SIG-M5 treated with dmso at 0.1 percent for 504 hours (cell line): ENCODE data around the gene MPDU1.
"Not testable (repeated sequence)": the region's sequence is repeated elsewhere in the genome, so short reads cannot be mapped to it uniquely, and the experiment has no call there.

Source experiments
- DNase-seq: peaks from one replicate; lab custom pipeline; 2025; ENCODE audit not compliant: unreplicated experiment; lab: John Stamatoyannopoulos, UW

MPDU1 gene

DNA sequence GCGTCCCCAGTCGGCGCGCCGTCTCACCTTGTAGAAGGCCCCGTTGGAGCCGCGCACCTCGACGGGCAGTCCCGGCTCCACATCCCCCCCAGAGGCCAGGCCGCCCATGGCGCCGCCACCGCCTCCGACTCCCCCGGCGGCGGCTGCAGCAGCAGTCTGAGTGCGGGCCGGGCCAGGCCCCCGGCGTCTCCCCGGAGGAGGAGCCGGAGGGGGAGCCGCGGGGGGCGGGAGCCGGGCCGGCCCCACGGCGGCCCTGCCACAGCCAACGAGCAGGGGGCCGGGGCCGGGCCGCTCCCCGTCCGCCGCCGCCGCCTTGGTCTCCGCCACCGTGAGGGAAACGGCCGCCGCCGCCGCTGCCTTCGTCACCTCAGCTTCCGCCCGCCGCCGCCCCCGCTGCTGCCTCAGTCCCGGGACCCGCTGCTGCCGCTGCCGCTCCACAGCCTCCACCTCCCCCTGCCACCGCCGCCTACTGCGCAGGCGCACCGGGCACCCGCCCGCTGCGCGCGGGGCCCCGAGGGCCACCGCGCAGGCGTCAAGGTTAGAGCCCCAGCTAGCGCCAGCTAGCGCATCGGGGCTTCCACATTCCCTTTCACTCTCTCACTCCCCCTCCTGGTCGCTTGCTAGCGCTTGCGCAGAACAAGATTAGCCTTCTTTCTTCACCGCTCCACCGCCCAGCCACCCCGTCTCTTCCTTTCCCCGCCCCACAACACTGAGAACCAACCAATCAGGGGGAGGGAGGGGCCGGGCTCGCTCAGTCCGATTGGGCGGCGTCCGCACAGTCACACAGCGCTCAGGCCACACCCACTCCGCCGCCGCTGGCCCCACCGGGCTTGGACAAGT is 31.0 kb downstream of the MPDU1 start, which contains the start of gene FXR2:
Gene FXR2, minus strand, starts transcription at position 473 of the 840 bp plus-strand sequence. Its CDS starts 365 bp downstream, at position 108.
- DNase-seq = peak; percentile 99

DNA sequence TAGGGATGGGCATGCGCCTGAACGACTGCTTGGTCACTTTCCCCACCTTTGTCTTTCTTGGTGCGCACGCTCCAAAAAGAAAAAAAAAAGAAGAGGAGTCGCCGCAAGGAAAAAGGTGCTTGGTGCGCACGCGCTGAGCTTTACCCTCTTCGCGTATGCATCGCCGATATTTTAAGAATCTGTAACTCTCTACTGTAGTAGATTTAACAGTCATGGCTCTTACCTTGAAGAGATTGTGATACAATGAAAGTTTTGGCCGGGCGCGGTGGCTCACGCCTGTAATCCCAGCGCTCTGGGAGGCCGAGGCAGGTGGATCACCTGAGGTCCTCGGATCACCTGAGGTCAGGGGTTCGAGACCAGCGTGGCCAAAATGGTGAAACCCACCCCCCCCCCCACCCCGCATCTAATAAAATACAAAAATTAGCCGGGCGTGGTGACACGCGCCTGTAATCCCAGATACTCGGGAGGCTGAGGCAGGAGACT is 31.7 kb downstream of the MPDU1 start:
- no peak for DNase-seq

DNA sequence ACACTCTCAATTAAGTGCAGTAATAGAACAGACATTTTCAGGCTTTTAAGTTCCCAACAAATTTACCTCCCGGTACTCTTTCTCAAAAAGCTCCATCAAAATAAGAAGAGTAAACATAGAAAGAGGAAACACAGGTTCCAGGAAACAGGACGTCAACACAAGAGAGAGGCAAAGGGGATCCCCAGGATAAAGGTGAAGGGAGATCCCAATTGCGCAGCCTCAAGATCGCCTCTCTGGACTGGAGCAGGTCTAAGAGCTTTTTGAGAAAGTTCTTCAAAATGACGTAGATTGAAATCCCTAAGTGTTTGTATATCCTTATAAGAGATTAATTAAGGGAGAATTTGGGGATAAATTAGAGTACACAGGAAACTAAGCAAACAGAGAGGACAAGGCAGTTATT is 35.0 kb downstream of the MPDU1 start:
- no peak for DNase-seq

DNA sequence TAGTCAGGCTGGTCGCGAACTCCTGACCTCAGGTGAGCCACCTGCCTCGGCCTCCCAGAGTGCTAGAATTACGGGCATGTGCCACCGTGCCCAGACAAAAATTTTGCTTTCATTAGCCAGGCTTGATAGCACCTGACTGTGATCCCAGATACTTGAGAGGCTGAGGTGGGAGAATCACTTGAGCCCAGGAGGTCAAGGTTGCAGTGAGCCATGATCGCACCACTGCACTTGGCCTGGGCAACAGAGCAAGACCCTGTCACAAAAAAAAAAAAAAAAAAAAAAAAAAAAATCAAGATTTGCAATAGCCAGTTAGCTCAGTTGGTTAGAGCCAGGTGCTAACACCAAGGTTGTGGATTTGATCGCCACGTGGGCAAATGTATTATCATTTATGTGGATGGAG is 37.2 kb downstream of the MPDU1 start:
- DNase-seq = no peak

DNA sequence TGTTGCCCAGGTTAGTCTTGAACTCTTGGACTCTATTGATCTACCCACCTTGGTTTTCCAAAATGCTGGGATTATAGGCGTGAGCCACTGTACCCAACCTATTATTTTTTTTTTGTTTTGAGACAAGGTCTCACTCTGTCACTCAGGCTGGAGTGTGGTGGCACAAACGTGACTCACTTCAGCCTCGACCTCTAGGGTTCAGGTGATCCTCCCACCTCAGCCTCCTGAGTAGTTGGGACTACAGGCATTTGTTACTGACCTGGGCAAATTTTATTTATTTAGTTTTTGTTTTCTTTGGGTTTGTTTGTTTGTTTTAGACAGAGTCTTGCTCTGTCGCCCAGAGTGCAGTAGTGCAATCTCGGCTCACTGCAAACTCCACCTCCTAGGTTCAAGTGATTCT is 40.0 kb downstream of the MPDU1 start:
- no peak for DNase-seq

DNA sequence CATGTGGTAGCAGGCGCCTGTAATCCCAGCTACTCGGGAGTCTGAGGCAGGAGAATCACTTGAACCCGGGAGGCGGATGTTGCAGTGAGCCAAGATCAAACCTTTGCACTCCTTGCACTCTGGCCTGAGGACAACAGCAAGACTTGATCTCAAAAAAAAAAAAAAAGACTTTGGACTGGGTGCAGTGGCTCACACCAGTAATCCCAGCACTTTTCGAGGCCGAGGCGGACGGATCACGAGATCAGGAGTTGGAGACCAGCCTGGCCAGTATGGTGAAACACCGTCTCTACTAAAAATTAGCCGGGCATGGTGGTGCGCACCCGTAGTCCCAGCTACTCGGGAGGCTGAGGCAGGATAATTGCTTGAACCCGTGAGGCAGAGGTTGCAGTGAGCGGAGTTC is 42.1 kb downstream of the MPDU1 start:
- not testable (repeated sequence) for DNase-seq

DNA sequence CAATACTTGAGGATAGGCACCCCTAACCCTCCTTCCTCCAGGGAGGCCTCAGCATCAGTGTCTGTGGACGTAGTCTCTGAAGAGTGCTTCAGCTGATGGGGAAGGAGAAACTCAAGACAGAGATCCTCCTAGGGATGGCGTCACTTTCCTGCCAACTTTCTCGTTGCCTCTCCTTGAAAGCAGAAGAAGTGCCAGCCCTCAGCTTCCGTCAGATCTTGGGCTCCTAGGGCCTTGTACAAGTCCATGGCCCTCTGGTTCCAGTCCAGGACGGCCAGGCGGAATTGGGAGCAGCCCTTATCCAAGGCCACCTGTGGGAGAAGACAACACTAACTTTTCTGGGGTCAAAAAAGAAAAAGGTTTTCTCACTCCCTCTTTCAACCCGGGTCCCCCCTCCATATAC is 42.7 kb downstream of the MPDU1 start:
- peak; percentile 43 for DNase-seq

DNA sequence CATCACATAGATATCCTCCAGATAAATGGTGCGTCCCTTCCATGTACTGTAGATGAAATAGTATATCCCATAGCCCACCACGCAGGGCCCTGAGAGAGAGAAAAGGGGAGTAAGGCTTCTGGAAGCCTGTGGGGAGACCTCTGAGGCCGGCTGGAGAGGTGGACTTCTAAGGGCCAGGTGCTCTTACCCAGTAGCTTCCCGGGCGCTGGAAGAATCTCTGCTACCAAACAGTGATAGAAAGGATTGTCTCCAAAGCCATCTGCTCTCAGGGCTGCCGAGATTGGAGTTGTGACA is 43.3 kb downstream of the MPDU1 start:
- DNase-seq = no peak

DNA sequence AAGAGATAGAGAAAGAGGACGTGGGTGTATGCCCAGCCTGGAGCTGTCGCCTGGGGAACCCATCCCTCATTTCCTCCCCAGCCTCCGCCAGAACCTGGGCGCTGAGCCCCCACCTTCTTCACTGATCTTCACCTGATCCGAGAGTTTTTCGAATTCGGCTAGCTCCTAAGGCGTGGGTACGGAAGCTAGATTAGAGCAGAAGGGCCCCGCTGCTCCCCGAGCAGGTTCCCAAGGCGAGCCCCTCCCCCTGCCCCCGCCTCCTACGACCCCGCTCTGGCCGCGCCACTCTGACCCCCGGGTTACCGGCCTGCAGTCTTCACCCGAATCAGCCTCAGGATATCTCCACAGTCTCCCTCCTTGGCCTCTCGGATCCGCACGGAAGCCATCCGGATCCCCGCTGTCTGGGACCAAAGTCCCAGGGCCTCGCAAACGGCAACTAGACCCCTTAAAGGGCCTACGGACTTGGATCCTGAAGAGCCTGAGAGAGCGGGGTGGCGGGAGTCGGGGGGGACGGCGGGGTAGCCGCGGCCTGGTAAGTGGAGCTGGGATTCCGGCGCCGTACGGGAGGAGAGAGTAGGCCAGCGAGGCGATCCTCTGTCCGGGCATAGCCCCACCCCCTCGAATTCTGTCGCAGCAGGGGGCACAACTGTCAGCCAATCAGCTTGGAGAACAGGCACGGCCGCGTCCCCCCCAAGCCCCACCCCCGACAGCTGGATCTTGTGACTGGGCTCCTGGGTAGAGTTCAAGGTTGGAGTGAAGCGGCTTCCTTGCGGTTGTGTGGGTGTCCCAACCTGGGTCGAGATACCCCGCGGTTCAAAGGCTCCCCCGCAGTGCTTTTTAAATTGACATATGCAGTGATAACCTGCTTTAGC is 43.8 kb downstream of the MPDU1 start, which contains the start of gene SAT2:
Gene SAT2, minus strand, starts transcription at position 572 of the 872 bp plus-strand sequence. Its CDS starts 186 bp downstream, at position 386.
- DNase-seq = peak; percentile 82

DNA sequence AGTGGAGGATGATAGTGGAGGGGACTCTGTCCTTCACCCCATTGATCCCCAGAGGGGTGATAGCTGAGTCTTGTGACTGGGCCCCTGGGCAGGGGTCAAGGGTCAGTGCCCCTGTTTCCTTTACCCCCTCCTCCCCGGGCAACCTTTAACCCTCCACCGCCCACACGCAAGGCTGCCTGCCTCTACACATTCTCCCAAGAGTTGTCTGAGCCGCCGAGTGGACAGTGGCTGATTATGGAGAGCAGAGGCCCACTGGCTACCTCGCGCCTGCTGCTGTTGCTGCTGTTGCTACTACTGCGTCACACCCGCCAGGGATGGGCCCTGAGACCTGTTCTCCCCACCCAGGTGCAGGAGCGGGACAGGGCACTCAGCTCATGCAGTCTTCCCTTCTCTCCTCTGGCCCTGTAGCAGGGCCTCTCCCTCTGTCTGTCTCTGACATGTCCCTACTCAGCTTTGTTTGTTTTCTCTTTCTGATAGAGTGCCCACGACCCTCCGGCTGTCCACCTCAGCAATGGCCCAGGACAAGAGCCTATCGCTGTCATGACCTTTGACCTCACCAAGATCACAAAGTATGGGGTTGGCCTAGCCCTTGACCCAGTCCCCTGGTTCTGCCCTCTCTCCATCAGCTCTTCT is 46.4 kb downstream of the MPDU1 start, which contains the start of gene SHBG:
Gene SHBG, plus strand, starts transcription at position 197 of the 633 bp plus-strand sequence. Its CDS starts 38 bp downstream, at position 235.
- DNase-seq = no peak

DNA sequence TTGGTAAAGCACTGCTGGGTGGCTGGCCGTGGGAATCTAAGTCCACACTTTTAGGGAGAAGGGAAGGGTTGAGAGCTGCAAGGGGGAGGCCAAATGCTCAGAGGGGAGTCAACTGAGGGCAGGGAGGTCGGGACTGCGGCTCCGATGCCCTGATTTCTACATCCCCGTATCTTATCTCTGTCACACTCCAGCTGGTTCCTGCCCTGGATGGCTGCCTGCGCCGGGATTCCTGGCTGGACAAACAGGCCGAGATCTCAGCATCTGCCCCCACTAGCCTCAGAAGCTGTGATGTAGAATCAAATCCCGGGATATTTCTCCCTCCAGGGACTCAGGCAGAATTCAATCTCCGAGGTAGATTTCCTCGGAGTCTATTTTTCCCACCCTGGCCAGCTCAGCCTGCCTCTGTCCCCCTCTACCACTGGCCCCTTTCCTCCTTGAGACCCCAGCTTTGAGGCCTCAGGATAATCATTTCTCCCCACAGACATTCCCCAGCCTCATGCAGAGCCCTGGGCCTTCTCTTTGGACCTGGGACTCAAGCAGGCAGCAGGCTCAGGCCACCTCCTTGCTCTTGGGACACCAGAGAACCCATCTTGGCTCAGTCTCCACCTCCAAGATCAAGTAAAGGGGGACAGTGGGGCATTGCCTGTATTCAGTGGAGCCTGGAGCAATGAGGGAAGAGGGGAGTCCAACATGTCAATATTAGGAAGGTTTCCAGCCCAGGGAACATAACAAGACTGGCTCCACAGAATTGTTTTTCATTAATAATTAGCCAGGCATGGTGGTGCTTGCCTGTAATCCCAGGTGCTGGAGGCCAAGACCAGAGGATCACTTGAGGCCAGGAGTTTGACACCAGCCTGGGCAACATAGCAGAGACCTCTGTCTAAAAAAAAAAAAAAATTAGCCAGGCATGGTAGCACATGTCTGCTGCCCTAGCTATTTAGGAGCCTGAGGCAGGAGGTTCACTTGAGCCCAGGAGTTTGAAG is 48.0 kb downstream of the MPDU1 start:
- DNase-seq = no peak

DNA sequence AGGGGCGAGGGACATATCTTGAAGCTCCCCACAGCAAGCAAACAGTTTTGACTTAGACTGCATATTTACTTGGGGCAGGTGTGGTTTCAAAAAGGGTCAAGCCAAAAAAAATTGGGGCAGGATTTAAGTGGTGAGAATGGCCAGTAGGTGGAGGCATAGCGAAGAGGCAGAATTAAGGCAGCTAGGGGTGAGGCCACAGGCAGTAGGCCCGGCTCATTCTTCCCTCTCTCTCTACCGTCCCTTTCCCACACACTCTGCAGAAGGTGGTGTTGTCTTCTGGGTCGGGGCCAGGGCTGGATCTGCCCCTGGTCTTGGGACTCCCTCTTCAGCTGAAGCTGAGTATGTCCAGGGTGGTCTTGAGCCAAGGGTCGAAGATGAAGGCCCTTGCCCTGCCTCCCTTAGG is 48.8 kb downstream of the MPDU1 start:
- DNase-seq = peak; percentile 61

DNA sequence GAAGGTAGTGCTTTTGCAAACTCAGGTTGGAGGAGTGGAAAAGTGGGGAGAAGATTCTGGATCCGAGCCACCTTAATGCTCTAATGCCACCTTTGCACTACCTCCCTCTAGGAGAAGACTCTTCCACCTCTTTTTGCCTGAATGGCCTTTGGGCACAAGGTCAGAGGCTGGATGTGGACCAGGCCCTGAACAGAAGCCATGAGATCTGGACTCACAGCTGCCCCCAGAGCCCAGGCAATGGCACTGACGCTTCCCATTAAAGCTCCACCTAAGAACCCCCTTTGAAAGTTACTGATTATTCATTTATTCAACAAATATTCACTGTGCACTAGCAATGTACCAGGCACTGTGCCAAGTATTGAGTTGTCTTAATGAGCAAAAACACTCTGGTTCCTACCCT is 49.4 kb downstream of the MPDU1 start:
- DNase-seq = no peak

DNA sequence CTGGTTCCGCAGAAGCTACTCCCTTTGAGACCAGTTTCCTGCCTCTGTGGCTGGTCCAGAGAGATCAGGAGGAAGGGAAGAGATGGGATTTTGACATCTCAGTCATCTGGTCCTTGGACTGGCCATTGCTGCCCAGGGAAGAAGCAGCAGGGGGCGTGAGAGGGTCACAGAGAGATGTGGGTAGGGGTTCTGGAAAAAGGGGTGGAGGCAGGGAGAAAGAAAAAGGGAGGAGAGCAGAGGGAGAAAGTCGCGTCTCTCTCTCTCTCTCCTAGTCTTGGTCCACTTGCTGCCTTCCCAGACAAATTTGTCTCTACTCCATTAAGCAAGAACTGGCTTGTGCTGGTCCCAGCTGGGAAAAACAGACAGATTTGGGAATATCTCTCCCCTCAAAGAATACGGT is 50.7 kb downstream of the MPDU1 start:
- no peak for DNase-seq

DNA sequence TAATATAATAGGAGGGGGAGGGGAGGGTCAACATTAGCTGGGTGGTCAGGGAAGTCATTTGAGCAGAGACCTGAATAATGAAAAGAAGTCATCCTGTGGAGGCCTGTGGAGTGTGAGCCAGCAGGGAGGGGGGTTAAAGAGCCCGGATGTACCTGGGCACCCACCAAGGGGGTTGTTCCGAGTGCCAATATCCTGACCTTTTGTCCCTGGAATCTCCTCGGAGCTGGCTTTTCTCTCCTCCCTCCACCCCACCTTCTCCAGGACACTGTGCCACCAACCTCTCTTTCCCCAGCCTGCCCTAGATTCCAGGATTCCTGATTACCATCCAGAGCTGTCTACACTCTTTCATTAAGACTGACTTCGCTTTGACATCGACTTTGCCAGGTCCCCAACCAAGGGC is 52.5 kb downstream of the MPDU1 start:
- no peak for DNase-seq
